HepG2 (cell line): Measurements from ENCODE around the gene SEMA3F. TPM values are rescaled to one million over a fixed set of nuclear protein-coding genes. Genes with fewer than 3 reads are reported as not detected.

ENCODE experiments used
- ATAC-seq: fragments of 200-7000 bp; cut with Tn5 transposase; 3 replicates; pipeline ENCODE4 v1.9.1; 2020; ENCODE audit warnings: mild to moderate bottlenecking, moderate library complexity
- BruUV-seq: library from RNA; stranded (reverse); fragments of 400-500 nt; replicated peaks from 2 replicates; lab custom pipeline; 2021; lab: Mats Ljungman, UMichigan
- CTCF ChIA-PET: fragments of 300-600 bp; formaldehyde crosslinking; extraction: SDS; loops from one replicate; lab custom pipeline; 2021; ENCODE audit warnings: low total read pairs, inconsistent platforms, low intra/inter-chr PET ratio; lab: Yijun Ruan, JAX
- POLR2A ChIA-PET: fragments of 350-600 bp; sonication (Branson Sonifier 250); formaldehyde crosslinking; loops from one replicate; lab custom pipeline; 2020; ENCODE audit warnings: antibody characterized with exemption, inconsistent platforms; lab: Yijun Ruan, JAX
- DNase-seq: peaks from one replicate; pipeline ENCODE4 v3.0.0-alpha.2; 2015; ENCODE audit warnings: low spot score
- FAIRE-seq: peaks from 3 replicates; lab custom pipeline; 2011; peaks lifted over from hg19 to GRCh38; lab: Jason Lieb, UNC
- H2AFZ ChIP-seq: one replicate; pipeline ENCODE4 v1.6.1; 2011; ENCODE audit warnings: low read length, inconsistent platforms
- H3K27ac ChIP-seq: fragments of 300-600 bp; 3 replicates; pipeline ENCODE4 v1.8.0; 2011; ENCODE audit warnings: mixed run types, mild to moderate bottlenecking, mixed read lengths, low read length, inconsistent platforms; ENCODE audit not compliant: insufficient read depth; ENCODE audit errors: extremely low read length
- H3K27me3 ChIP-seq, 2 experiments: fragments of 200-600 bp in 1 of 2; 2 replicates in 1 of 2; 3 replicates in 1 of 2; pipeline versions ENCODE4 v1.6.0 to v1.8.0; 2011; ENCODE audit warnings: low read length in 2 of 2, mild to moderate bottlenecking in 2 of 2, moderate library complexity in 2 of 2, inconsistent platforms in 1 of 2; ENCODE audit not compliant: insufficient read depth in 2 of 2, control insufficient read depth in 1 of 2
- H3K36me3 ChIP-seq, 2 experiments: fragments of 200-600 bp in 1 of 2; replicated peaks in 1 of 2; 2 replicates in 1 of 2; 3 replicates in 1 of 2; pipeline versions ENCODE4 v1.5.1 to v1.8.0; 2011; ENCODE audit warnings: low read length in 2 of 2, inconsistent platforms in 1 of 2; ENCODE audit not compliant: insufficient read depth in 2 of 2, control insufficient read depth in 1 of 2
- H3K4me1 ChIP-seq: 2 replicates; pipeline ENCODE4 v1.5.1; 2012; ENCODE audit warnings: low read length, inconsistent platforms; ENCODE audit not compliant: insufficient read depth
- H3K4me2 ChIP-seq: 2 replicates; pipeline ENCODE4 v1.6.0; 2011; ENCODE audit warnings: low read depth, low read length, inconsistent platforms
- H3K4me3 ChIP-seq, 3 experiments: fragments of 200-600 bp in 1 of 3; sonication (generic), shearing (Covaris generic) in 1 of 3; replicated peaks in 1 of 3; 2 replicates each; pipeline ENCODE4 v1.5.1; 2011 to 2016; ENCODE audit warnings: low read length in 3 of 3, inconsistent platforms in 2 of 3, low read depth in 2 of 3, mild to moderate bottlenecking in 2 of 3, control low read depth in 1 of 3, mixed read lengths in 1 of 3; ENCODE audit not compliant: insufficient read depth in 1 of 3
- H3K79me2 ChIP-seq: one replicate; pipeline ENCODE4 v1.6.1; 2011; ENCODE audit warnings: low read length, inconsistent platforms; ENCODE audit not compliant: insufficient read depth
- H3K9ac ChIP-seq: 2 replicates; pipeline ENCODE4 v1.6.0; 2011; ENCODE audit warnings: mild to moderate bottlenecking, low read depth, low read length, inconsistent platforms; ENCODE audit not compliant: insufficient read depth
- H3K9me3 ChIP-seq: 2 replicates; pipeline ENCODE4 v1.5.1; 2012; ENCODE audit warnings: mild to moderate bottlenecking, low read length
- H4K20me1 ChIP-seq: 2 replicates; pipeline ENCODE4 v1.6.0; 2011; ENCODE audit warnings: inconsistent platforms, mild to moderate bottlenecking, low read length, moderate library complexity; ENCODE audit not compliant: insufficient read depth
- KDM5A ChIP-seq: fragments of 200-600 bp; sonication (generic); IDR thresholded peaks from 2 replicates; pipeline ENCODE4 v1.7.0; 2018; ENCODE audit warnings: antibody characterized with exemption, mild to moderate bottlenecking, low read length, borderline replicate concordance
- RAD51 ChIP-seq: fragments of 450-650 bp; IDR thresholded peaks from 2 replicates; pipeline ENCODE4 v1.6.1; 2016; ENCODE audit warnings: borderline replicate concordance
- REST ChIP-seq, 2 experiments: IDR thresholded peaks; 2 replicates each; pipeline ENCODE4 v1.6.1; 2011 to 2012; ENCODE audit warnings: low read length in 2 of 2, borderline replicate concordance in 1 of 2, low read depth in 1 of 2, mild to moderate bottlenecking in 1 of 2, moderate library complexity in 1 of 2
- SOX5 ChIP-seq: IDR thresholded peaks from 2 replicates; pipeline ENCODE4 v1.6.1; 2016; ENCODE audit warnings: borderline replicate concordance
- TAF1 ChIP-seq: sonication (generic); formaldehyde crosslinking; IDR thresholded peaks from 2 replicates; pipeline ENCODE4 v1.4.0; 2020; ENCODE audit warnings: missing genetic modification reagents
- WGBS: methylation state at CpG from one replicate; pipeline ENCODE4 v1.1.6; 2017; ENCODE audit warnings: low lambda C conversion rate; 5-methylcytosine and 5-hydroxymethylcytosine counted together
- in situ Hi-C: cut with HindIII; loops from 2 replicates; pipeline ENCODE4 v1.10.0; 2017; ENCODE audit warnings: low pct_unique_long_range_greater_than_20kb; ENCODE audit not compliant: extremely low pct_ligation_motif_present
- intact Hi-C: fragments of 100-400 bp; cut with micrococcal nuclease; formaldehyde crosslinking; loops from one replicate; pipeline ENCODE4 v1.10.0; 2022; ENCODE audit not compliant: unreplicated experiment
- polyA plus RNA-seq, 8 experiments: library from polyadenylated mRNA; depleted of rRNA in 3 of 8; stranded (reverse) in 7 of 8; unstranded in 1 of 8; fragments of >200 nt; fragmentation: Illumina TruSeq in 4 of 8; extraction: Trizol in 4 of 8; gene quantifications; 2 replicates each; pipeline versions ENCODE4 v1.2.1 to v1.2.3, GENCODE V29; 2011 to 2016; ENCODE audit warnings: low read depth in 4 of 8, missing spikeins in 1 of 8, mixed read lengths in 1 of 8; ENCODE audit not compliant: insufficient read depth in 1 of 8
- total RNA-seq, 5 experiments: library from RNA; depleted of rRNA; stranded (reverse); fragments of >200 nt; fragmentation: Illumina TruSeq; extraction: Trizol; gene quantifications; 2 replicates each; pipeline ENCODE4 v1.2.3, GENCODE V29; 2016; ENCODE audit warnings: low read depth in 1 of 5

SEMA3F gene
- total and polyA plus RNA-seq, 2 of the 13 experiments (the other 11 are each of a cell fraction or from before 2014, with no cell fraction given): 7.6 to 17.2 TPM

- Histone ChIP-seq H3K4me1 (peaks cover 27% of the 10 kb centered on the region), H2AFZ (no peak overlapping the region), H4K20me1 (no peaks in the 10 kb centered on the region), H3K79me2 (no peaks in the 10 kb centered on the region), H3K9me3 (no peaks in the 10 kb centered on the region)
- no peak for FAIRE-seq
- intact Hi-C loops: no loop called here
- TF ChIP-seq REST (IDR thresholded peaks at IDR 0.05; ENCODE audit: borderline replicate concordance in 1 of 2, low read depth in 1 of 2, low read length in 2 of 2) (peak; percentile 4 to 48; a peak in 3 of 4 replicates), KDM5A (no peak), SOX5 (CRISPR knock-in tag) (no peak), TAF1 (CRISPR knock-in tag) (no peak), RAD51 (no peak)
- TF ChIP-seq, all 625 proteins: peak for 1
- ATAC-seq (no peak), DNase-seq (no peak)
- no CpG with 5 or more reads among the region's 2 CpGs for WGBS
- H3K4me2 ChIP-seq: no peak overlapping the region
- BruUV-seq: no TSS peak
- peaks cover 9 to 21% of the 10 kb centered on the region in 2 experiments; a peak in 4 of 5 replicates for H3K27me3 ChIP-seq
- H3K36me3 ChIP-seq: no peaks in the 10 kb centered on the region
- no peak overlapping the region for H3K4me3 ChIP-seq
- in situ Hi-C loops: no loop called here
- ChIA-PET POLR2A (interaction anchor here (1.4 kb wide), 1 partner anchor 37 kb away, joined by 3 read pairs; no protein-coding TSS in a partner anchor), CTCF (no interaction called here)
- H3K27ac ChIP-seq: no peak overlapping the region
- no peak overlapping the region for H3K9ac ChIP-seq
These were observed 24.7 kb upstream of the SEMA3F start for GRCh38 chr3:50130436-50130835.
